ENCODE data around the gene OLFM3.

Gene OLFM3

DNA sequence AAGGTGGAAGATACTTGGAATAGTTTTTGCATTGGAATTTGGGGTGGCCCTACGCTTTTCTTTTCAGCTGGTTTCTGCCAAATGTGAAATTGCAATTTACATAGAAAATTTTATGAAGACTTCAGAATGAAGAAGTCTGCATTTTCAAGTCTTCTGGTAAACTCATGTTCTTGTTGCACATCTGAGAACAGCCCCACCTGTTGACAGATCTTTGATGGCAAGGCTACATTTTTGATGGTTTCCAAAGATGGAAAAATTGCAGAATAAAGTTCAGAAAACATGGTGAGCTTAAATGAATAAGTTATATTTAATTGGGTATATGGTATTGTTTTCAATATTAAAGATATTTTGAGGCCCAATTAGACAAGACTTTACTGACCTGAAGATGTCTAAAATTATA lies 25.4 kb downstream of the OLFM3 start:
- TF ChIP-seq, protein P1, sequence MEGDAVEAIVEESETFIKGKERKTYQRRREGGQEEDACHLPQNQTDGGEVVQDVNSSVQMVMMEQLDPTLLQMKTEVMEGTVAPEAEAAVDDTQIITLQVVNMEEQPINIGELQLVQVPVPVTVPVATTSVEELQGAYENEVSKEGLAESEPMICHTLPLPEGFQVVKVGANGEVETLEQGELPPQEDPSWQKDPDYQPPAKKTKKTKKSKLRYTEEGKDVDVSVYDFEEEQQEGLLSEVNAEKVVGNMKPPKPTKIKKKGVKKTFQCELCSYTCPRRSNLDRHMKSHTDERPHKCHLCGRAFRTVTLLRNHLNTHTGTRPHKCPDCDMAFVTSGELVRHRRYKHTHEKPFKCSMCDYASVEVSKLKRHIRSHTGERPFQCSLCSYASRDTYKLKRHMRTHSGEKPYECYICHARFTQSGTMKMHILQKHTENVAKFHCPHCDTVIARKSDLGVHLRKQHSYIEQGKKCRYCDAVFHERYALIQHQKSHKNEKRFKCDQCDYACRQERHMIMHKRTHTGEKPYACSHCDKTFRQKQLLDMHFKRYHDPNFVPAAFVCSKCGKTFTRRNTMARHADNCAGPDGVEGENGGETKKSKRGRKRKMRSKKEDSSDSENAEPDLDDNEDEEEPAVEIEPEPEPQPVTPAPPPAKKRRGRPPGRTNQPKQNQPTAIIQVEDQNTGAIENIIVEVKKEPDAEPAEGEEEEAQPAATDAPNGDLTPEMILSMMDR (IDR thresholded peaks at IDR 0.05; ENCODE audit: low read depth, low read length) = no peak
- no peak for DNase-seq (ENCODE audit: extremely low read depth, low read depth)

DNA sequence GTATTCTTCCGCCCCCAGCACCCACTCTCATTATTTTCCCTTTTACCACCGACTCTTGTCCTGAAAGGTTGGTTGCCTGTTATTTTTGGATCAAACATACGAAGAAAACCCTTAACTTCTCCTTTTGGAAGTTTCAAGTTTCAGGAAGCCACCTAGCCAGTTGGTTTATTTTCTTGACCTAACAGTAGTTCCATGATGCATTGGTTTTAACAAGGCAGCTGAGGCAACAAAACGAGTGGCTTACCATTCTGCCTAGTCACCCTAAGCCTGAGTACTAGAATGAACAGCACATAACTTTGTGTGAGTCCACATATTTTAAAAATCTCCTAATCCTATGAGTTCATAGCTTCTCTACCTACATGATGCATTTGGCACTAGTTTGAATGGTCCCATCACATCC lies 28.9 kb downstream of the OLFM3 start:
- no peak for DNase-seq (ENCODE audit: extremely low read depth, low read depth)
- TF ChIP-seq, protein P1 (IDR thresholded peaks at IDR 0.05; ENCODE audit: low read depth, low read length) = no peak

DNA sequence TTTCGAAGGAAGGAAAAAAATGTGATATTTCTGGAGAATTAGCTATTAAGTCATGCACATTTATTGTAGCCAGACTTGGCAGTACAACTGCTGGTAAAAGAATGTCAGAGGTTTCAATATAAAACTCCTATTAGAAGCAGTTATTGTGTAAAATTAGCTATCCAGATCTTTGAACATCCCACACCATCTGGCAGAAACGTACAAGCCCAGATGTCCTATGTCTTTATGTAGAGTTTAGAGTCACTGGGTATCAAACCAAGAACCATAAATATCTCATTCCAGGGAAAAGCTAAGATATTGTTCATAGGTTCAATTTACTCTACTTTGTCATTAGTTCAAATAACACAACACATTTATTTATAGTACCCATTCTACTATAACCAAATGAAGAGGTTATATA lies 31.4 kb downstream of the OLFM3 start:
- TF ChIP-seq, protein P1 (IDR thresholded peaks at IDR 0.05; ENCODE audit: low read depth, low read length) = no peak
- no peak for DNase-seq (ENCODE audit: extremely low read depth, low read depth)

DNA sequence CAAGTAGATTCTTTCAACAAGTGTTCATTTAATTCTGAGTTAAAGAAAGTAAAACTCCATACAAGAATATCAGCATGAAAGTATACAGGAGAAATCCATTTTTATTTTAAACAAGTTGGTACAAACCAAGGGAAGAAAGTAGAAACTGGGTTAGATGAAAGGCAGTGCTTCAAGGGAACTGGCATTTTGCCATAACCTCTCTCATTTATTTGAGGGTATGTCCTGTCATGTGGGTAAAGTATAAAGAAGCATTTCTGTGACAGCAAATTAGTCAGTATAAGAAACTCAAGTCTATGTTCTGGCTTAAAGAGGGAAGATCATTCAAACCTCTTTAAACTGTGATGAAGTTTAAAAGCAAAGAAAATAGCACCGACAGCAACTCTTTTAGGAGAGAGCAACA lies 32.0 kb downstream of the OLFM3 start:
- no peak for DNase-seq (ENCODE audit: extremely low read depth, low read depth)
- TF ChIP-seq, protein P1 (IDR thresholded peaks at IDR 0.05; ENCODE audit: low read depth, low read length) = no peak

DNA sequence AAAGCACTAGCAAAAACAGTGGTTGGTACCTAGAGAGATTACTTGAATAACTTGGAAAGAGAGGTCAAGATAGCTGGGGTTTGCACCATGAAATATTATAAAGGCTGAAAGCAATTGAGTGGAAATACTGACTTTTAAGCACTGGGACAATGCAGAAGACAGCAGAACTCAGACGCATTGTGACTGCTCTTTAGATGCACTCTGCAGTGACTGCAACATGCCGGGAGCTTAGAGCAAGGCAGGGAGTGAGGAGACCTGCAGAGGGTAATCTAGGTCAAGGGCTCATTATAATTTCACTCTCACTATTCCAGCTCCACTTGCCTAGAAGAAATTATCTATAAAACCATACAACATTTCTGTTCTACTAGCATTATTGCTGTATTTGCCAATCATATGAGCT lies 36.6 kb downstream of the OLFM3 start:
- TF ChIP-seq, protein P1 (IDR thresholded peaks at IDR 0.05; ENCODE audit: low read depth, low read length) = no peak
- DNase-seq (ENCODE audit: extremely low read depth, low read depth) = no peak

DNA sequence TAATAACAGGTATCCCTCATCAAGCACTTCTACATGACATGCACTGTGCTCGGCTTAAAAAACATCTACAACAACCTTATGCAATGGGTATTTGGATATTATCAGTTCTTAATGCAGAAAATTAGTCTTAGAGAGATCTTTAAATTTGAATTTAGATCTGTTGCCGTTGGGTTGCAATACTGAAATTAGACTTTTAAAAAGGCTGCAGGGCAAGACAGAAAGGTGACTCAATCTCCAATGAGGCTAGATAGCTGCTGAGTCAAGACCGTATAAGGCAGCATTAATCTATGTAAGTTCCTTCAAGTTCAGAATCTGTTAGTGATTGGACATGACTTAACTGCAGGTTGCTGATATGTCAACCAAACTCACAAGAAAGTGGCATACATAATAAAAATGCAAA lies 37.3 kb downstream of the OLFM3 start:
- TF ChIP-seq, protein P1 (IDR thresholded peaks at IDR 0.05; ENCODE audit: low read depth, low read length) = no peak
- no peak for DNase-seq (ENCODE audit: extremely low read depth, low read depth)

DNA sequence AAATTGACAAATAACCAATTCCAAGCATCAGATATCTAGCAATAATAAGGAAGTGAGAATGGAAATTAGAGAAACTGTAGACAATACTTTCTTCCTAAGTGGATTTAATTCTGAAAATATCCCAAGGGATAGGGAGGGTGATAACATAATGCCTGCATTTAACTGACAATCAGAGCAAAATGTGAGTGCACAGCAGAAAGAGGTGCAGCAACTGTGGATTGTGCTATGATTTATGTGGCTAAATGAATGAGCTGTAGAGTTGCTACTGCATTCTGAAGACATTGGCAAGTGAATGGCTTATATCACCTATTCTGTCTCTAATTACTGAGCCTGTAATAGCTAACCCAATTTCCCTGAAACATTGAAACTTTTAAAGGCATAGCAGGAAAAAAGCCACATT lies 39.0 kb downstream of the OLFM3 start:
- no peak for DNase-seq (ENCODE audit: extremely low read depth, low read depth)
- TF ChIP-seq, protein P1 (IDR thresholded peaks at IDR 0.05; ENCODE audit: low read depth, low read length) = no peak

All from AG09319 (cell line).